ENCODE measurements around the gene HOXB3.
"Not testable (repeated sequence)": the region's sequence is repeated elsewhere in the genome, so short reads cannot be mapped to it uniquely, and the experiment has no call there.

The HOXB3 gene

GRCh38 chr17:48522031-48522653, 67.9 kb downstream of the HOXB3 start:
- peak in 2 of 3 experiments; percentile 61 to 80 for DNase-seq

- no peak for DNase-seq
Measured at GRCh38 chr17:48520631-48521079, 69.4 kb downstream of the HOXB3 start.

GRCh38 chr17:48519427-48519826, 70.6 kb downstream of the HOXB3 start:
- no peak for DNase-seq

GRCh38 chr17:48517478-48517877, 72.6 kb downstream of the HOXB3 start:
- DNase-seq, result no peak

GRCh38 chr17:48515925-48516900, 73.8 kb downstream of the HOXB3 start:
- DNase-seq, result peak in 2 of 3 experiments; percentile 19 to 48

- no peak for DNase-seq
Measured at GRCh38 chr17:48514477-48514876, 75.6 kb downstream of the HOXB3 start.

- no peak for DNase-seq
Measured at GRCh38 chr17:48513666-48514455, 76.2 kb downstream of the HOXB3 start.

- DNase-seq, result no peak
Measured at GRCh38 chr17:48513097-48513496, 76.9 kb downstream of the HOXB3 start.

GRCh38 chr17:48510761-48511604, 79.1 kb downstream of the HOXB3 start:
- peak in 1 of 3 experiments; percentile 89 for DNase-seq

- DNase-seq, result no peak
Measured at GRCh38 chr17:48510381-48510760, 79.7 kb downstream of the HOXB3 start.

- DNase-seq, result not testable (repeated sequence)
Measured at GRCh38 chr17:48509708-48510107, 80.3 kb downstream of the HOXB3 start.

GRCh38 chr17:48506246-48506645, 83.8 kb downstream of the HOXB3 start:
- no peak for DNase-seq

- peak in 2 of 3 experiments; percentile 70 to 94 for DNase-seq
Measured at GRCh38 chr17:48505788-48506187, 84.3 kb downstream of the HOXB3 start.

- no peak for DNase-seq
Measured at GRCh38 chr17:48504953-48505352, 85.1 kb downstream of the HOXB3 start.

- peak; percentile 49 to 93 (median 79) for DNase-seq
Measured at GRCh38 chr17:48503747-48504146, 86.3 kb downstream of the HOXB3 start.

GRCh38 chr17:48502901-48503300, 87.1 kb downstream of the HOXB3 start:
- no peak for DNase-seq

- DNase-seq, result no peak
Measured at GRCh38 chr17:48502312-48502711, 87.7 kb downstream of the HOXB3 start.

GRCh38 chr17:48500435-48501426, 89.3 kb downstream of the HOXB3 start:
- peak; percentile 21 to 76 (median 61) for DNase-seq

- no peak for DNase-seq
Measured at GRCh38 chr17:48499735-48500434, 90.2 kb downstream of the HOXB3 start.

GRCh38 chr17:48499248-48499647, 90.8 kb downstream of the HOXB3 start:
- DNase-seq, result no peak

All from NCI-H1417 (cell line).